Lung microvascular endothelial cell (primary cell): Measurements from ENCODE around the gene ATP10B. TPM values are rescaled to one million over a fixed set of nuclear protein-coding genes. Genes with fewer than 3 reads are reported as not detected.
"Not testable (repeated sequence)": the region's sequence is repeated elsewhere in the genome, so short reads cannot be mapped to it uniquely, and the experiment has no call there.

ENCODE experiments used
- DNase-seq, 2 donors: peaks; one replicate each; pipeline versions ENCODE4 v3.0.0 to v3.0.0-alpha.2; 2010; ENCODE audit warnings: low read depth in 2 of 2
- total RNA-seq: library from RNA; depleted of rRNA; stranded (reverse); fragments of >200 nt; gene quantifications from 2 replicates; pipeline ENCODE4 v1.2.1, GENCODE V29; 2014

Gene ATP10B, protein sequence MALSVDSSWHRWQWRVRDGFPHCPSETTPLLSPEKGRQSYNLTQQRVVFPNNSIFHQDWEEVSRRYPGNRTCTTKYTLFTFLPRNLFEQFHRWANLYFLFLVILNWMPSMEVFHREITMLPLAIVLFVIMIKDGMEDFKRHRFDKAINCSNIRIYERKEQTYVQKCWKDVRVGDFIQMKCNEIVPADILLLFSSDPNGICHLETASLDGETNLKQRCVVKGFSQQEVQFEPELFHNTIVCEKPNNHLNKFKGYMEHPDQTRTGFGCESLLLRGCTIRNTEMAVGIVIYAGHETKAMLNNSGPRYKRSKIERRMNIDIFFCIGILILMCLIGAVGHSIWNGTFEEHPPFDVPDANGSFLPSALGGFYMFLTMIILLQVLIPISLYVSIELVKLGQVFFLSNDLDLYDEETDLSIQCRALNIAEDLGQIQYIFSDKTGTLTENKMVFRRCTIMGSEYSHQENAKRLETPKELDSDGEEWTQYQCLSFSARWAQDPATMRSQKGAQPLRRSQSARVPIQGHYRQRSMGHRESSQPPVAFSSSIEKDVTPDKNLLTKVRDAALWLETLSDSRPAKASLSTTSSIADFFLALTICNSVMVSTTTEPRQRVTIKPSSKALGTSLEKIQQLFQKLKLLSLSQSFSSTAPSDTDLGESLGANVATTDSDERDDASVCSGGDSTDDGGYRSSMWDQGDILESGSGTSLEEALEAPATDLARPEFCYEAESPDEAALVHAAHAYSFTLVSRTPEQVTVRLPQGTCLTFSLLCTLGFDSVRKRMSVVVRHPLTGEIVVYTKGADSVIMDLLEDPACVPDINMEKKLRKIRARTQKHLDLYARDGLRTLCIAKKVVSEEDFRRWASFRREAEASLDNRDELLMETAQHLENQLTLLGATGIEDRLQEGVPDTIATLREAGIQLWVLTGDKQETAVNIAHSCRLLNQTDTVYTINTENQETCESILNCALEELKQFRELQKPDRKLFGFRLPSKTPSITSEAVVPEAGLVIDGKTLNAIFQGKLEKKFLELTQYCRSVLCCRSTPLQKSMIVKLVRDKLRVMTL (N-terminal part only)
- under 0.01 TPM in 2 replicates for total RNA-seq

DNA sequence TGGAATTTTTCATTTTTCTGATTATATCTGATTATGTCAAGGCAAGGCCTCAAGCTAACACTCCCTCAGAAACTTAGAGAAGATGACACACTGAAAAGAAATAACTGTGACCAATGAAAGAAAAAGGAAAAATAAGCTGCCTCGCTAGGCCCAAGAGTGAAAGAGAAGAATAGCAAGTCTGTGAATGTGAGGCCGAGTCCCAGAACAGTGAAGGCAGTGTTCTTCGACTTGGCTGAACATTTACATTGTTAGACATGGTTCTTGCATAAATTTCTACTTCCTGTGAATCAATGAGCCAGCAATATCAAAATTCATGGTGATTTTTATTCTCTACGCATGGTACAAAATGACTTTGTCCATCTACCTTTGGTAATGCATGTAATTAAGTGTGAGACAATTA, at the start of gene ATP10B:
ATP10B (minus strand) TSS at position 163 of the 400 bp plus-strand sequence. CDS start 164,137 bp downstream, outside the sequence.
- no peak for DNase-seq

DNA sequence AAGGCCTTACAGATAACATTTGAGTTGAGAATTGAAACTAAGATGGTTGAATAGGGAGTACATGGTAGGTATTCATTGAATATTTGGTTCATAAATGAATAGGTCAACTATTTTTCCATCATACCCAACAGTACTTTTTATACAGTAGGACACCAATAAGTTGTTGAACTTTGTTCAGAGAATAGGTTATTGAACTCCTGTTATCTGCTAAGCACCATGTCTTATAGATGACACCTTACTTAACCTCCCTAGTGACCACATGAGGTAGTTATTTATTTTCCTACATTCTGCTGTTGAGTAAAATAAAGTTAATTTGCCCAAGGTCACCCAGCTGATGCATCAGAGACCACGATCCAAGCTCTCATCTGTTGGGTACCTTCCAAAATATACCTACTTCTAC, 49.6 kb upstream of the ATP10B start:
- no peak for DNase-seq

DNA sequence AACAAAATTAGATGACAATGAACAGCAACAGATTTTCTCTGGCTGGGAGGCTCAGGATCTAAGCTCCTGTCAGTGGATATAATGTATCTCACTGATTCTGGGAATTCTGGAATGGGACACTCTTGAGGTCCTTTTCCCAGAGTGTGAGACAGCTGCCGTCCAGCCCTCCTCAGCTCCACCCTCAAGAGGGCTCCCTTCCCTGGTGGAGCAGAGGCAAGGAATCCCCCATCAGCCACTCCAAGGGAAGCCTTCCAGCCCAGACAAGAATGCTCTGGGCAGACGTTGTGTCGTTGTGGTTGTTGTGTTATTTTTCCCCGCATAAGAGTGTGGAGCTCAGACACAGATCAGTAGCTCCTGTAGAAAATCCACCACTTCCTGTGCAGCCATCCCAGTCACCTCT, 47.7 kb upstream of the ATP10B start:
- no peak for DNase-seq

DNA sequence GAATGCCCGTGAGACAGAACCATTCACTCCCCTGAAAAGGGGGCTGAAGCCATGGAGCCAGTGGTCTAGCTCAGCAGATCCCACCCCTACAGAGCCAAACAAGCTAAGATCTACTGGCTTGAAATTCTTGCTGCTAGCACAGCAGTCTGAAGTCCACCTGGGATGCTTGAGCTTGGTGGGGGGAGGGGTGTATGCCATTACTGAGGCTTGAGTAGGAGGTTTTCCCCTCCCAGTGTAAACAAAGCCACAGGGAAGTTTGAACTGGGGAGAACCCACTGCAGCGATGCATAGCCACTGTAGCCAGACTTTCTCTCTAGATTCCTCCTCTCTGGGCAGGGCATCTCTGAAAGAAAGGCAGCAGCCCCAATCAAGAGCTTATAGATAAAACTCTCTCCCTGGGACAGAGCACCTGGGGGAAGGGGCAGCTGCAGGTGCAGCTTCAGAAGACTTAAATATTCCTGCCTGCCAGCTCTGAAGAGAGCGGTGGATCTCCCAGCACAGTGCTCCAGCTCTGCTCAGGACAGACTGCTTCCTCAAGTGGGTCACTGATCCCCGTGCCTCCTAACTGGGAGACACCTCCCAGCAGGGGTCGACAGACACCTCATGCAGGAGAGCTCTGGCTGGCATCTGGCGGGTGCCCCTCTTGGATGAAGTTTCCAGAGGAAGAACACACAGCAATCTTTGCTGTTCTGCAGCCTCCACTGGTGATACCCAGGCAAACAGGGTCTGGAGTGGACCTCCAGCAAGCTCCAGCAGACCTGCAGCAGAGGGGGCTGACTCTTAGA, 41.4 kb upstream of the ATP10B start:
- DNase-seq, result not testable (repeated sequence)

DNA sequence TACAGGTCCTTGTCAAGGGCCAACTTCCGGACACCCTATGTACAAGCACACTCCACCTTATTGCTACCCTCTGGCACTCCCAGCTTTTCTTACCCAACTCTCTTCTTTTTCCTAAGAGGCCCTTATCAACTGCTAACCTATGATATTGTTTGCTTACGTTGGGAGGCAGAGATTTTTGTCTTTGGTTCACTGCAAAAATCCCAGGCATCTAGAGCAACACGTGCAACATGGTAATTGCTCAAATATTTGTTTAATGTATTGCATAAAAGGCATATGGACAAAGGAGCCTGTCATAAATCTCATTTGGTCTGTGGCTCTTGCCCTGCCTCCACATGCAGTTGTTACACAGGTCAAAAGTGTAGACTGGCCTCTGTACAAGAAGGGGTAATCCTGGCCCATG, 35.8 kb upstream of the ATP10B start:
- no peak for DNase-seq

DNA sequence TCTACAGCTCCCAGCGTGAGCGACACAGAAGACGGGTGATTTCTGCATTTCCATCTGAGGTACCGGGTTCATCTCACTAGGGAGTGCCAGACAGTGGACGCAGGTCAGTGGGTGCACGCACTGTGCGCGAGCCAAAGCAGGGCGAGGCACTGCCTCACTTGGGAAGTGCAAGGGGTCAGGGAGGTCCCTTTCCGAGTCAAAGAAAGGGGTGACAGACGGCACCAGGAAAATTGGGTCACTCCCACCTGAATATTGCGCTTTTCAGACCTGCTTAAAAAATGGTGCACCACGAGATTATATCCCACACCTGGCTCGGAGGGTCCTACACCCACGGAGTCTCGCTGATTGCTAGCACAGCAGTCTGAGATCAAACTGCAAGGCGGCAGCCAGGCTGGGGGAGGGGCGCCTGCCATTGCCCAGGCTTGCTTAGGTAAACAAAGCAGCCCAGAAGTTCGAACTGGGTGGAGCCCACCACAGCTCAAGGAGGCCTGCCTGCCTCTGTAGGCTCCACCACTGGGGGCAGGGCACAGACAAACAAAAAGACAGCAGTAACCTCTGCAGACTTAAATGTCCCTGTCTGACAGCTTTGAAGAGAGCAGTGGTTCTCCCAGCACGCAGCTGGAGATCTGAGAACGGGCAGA, 21.7 kb upstream of the ATP10B start:
- DNase-seq, result not testable (repeated sequence)

DNA sequence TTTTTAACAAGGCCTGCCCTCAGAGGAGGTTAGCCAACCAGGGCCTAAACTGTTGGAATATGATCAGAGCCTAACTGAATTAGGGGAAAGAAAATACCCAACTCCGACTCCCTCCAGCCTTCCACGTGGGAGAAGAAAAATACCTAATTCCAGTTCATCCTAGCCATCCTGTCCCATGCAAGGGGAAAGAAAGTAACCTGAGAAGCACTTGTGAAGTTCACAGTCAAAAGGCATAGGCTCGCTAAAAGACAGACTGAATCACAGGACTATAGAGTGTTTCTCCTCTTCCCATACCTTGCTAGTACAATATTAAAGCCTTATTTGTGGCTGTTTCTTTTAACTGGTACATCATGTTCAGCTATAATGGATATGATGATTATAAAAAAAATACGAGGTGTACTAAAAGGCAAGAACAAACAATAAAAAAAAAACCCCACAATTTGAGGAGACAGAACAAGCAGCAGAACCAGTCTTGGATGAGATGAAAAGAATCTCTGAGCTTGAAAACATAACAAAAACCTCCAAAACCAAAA, 18.0 kb upstream of the ATP10B start:
- DNase-seq, result no peak

DNA sequence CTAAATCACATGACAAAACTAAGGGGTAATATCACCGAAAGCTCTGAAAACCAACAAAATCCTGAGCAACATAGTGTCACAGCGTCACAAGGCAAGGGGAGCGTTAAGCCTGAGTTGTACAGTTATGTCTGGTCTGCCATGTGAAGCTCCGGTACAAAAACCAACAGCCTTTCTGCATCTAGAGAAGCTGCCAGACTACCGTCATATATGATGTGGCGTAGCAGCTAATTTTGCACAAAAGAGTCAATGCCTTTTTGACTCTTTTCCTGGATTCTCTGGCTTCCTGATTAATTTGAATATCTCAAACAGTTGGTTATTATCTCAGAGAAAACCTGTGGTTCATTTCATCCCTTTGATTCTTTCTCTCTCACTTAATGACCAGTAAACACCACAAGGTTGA, 16.0 kb upstream of the ATP10B start:
- no peak for DNase-seq

DNA sequence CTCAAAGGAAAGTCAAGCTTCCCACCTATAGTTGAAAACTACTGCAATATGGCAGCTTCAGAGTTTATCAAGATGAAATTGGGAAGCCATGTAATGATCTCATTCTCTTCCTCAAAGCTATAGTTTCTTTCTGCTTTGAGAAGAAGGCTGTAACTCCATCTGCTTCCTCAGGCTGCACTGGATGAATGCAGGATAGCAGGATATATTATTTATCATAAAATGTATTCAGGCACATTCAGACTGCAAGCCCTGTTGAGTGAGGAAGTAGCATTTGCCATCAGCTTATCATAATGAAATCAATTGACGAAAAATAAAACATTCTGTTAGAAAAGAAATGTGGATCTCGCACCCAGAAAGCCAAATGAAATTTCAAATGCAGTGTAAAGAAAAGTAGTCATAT, 560 bp downstream of the ATP10B start:
- DNase-seq, result no peak

DNA sequence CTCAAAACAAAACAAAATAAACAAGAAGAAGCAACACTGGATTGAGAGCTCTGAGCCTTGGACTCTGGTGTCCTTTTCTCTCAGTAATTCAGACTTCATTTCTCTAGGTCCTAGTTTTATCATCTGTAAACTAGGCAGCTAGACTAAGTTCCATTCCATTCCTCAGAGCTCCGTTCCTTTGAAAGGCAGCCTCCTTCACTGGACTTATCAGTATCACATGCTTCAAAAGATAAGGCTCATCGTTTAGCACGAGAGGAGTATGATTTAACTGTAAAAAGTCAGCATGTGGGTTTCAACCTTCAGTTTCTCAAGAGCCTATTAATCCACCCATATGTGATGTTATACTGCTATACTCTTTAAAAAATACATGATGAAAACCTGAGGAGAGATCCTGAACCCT, 1.6 kb downstream of the ATP10B start:
- DNase-seq, result no peak

DNA sequence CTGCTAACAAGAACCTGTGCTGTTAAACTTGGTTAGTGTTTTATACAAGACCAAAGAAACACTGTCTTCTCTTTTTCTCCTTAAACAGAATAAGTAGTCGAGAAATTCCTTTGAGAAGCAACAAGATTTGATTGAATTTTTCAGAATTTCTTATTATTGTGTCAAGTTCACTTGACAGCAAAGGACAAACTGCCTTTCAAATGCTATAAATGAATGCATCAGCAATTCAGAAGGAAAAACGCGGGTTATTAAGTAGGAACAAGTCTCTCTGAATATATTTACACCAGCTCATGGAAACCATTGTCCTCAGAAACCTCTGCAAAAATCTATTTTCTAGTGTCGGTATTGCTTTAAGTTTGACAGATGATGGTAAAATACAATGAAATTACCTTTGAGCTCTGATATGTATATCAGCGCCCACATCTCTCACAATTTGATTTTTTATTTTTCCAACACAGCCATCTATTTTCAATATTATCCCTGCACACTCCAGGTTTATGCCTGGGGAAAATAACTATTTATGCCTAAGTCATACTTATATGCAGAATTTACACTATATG, 4.4 kb downstream of the ATP10B start:
- no peak for DNase-seq

DNA sequence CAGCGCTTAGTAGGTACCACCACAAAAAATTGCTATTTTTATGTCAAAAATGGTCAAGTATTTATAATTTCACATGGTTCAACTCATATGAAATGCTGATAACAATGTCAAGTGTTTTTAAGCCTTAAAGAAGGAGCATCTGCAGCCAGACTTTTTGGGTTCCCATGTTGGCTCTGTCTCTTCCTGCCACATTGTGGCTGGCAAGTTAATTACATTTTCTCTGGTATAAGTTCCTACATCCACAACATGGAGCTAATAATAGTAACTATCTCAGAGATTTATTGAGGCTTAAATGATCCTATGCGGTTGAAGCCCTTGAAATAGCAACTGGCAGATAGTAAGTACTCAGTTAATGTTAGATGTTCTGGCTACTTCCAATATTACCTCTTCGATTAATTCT, 5.4 kb downstream of the ATP10B start:
- DNase-seq, result no peak

DNA sequence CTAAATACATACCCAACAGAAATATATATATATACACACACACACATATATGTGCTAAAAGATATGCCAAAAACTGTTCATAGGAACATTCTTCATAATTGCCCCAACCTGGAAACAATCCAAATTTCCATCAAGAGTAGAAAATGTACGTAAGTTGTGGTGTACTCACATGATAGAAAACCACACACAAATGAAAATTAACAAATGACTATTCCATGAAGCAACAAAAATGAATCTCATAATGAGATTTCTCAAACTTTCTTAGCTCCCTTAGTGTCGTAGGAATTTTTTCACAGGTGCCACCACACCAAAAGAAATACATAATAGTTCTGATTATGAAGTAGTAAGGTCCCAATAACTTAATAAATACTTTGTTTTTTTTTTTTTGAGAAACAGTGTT, 7.8 kb downstream of the ATP10B start:
- DNase-seq, result no peak

DNA sequence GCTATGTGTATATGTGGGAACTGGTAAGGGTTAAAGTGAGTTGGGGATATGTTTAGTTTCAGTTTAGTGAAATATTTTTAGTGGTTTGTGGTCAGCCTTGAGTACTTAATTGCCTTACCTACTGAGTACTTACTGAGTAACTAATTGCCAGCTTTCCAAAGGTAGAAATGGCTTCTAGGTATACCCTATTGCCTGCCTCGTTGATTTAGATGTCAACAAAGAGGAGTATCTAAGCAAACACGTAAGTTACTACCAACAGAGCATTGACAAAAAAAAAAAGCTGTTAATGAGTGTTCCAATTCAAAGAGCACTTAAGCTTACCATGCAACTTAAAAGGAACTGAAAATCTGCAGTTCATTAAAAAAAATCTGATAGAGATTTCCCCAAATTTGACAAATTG, 8.8 kb downstream of the ATP10B start:
- DNase-seq, result no peak

DNA sequence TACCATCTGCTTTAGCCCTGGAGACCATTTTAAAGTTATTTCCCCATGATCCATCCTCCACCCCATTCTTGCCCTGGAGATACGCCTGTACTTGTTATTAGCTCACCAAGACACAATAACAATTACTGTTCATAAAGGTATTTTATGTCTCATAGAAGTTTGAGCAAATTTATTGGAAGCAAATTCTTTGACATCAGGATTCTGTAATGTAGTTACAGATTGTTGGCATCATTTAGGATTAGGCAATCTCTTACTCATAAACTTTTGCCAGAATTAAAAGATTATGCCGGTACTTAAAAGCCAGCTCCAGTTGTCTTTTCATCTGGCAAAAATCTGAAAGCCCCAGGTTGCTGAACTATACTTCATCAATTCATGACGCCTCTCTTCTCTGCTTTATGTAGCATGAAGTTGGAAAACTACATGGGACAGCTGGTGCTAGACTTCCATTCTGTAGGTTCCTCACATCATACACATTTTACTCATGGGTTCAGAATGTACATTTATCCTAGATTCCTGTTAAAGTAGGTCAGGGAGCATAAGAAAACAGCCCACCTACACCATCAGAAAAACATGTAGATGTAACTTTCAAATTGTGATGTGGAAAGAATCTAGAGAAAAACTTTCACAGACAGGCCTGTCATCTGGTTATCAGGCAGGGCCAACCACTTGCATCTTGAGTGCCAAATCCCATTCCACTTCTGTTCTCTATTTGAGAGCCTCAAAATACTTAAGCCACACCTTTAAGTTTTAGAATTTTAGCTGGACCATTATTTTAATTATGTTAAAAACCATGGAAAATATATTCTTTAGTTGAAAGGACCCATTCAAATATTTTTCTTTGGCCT, 14.0 kb downstream of the ATP10B start:
- DNase-seq, result no peak

DNA sequence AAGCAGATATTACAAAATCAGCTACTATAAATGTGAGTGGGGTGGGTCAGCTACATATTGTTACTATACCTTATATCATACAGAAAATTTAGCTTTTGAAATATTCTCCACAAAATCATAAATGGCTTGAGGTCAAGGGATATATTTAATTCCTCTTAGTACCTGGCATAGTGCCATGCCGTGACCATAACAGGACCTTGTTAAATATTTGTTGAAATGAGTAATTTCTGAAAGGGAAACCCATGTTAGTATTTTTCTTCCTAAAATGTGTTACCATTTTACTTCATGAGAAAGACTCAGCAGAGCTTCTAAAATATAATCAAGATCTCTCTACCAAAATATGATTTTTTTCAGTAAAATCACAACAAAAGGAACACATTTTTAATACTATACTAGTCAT, 14.8 kb downstream of the ATP10B start:
- DNase-seq, result no peak

DNA sequence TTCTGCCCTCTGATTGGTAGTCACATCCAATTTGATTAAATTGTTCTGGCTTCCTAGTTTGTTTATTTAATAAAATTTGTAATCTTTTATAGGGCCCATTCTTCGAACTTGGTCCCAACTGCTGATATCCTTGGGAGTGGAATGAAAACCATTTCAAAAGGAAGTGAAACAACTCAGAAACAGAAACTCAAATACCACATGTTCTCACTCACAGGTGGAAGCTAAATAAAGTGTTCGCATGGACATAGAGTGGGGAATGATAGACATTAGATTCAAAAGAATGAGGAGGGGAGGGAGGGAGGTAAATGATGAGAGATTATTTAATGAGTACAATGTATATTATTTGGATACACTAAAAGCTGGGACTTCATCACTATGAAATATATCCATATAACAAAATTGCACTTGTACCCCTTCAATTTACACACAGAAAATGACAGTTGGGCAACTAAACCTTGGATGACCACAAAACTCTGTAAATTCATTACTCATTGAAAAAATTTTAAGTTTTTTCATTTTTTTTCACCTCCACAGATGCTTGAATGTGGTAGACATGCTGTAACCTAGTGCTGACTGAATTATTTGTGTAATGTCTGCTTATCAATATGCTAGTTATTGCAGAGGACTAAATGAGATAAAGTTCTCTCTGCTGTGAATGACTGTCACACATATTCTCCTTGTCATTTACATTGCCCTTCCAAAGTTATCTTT, 16.0 kb downstream of the ATP10B start:
- DNase-seq, result no peak

DNA sequence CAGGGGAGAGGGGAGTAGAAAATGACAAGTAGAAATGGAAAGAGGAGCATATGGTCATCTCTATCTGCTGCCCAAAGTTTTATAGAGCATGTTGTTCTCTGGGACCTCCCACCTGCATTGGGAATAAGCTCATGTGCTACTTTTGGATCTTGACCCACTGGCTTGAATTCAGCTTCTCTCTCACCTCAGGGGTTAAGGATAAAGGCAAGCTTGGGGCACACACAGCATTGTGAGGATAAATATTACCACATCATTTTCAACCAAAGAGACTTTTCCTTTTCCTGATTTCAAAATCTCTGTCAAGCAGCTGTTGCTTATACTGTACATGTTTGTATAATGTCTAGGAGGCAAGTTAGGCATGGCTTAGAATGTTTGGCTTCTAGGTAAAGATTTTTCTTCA, 16.6 kb downstream of the ATP10B start:
- DNase-seq, result no peak

DNA sequence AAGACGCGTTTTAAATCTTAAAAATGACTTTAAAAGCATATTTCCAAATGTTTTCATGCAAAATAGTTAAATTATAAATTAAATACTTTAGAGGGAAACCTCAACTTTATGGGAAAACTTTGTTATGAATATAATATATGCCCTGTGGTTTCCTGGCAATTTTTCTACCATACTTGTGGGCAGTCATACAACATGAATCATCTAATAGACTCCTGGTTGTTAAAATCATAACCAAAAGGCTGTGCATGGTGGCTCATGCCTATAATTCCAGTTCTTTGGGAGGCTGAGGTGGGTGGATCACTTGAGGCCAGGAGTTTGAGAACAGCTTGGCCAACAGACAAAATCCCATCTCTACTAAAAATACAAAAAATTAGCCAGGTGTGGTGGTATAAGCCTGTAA, 18.2 kb downstream of the ATP10B start:
- no peak for DNase-seq
